ENCODE data around the gene BEND7.

The BEND7 gene

GRCh38 chr10:13520194-13520593 lies 8.6 kb downstream of the BEND7 start:
- TF ChIP-seq CTCF (IDR thresholded peaks at IDR 0.05; ENCODE audit: low read depth, low read length), result no peak

GRCh38 chr10:13518076-13518692 lies 10.6 kb downstream of the BEND7 start:
- TF ChIP-seq CTCF (IDR thresholded peaks at IDR 0.05; ENCODE audit: low read depth, low read length), result no peak; the same call in 1 of the 2 replicates
- no peak for DNase-seq (ENCODE audit: extremely low read depth, low read depth)

More at GRCh38 chr10:13520194-13520593, 8.6 kb downstream of the BEND7 start:
- no peak for DNase-seq (ENCODE audit: extremely low read depth, low read depth)

- DNase-seq (ENCODE audit: extremely low read depth, low read depth), result no peak
- no peak for TF ChIP-seq CTCF (IDR thresholded peaks at IDR 0.05; ENCODE audit: low read depth, low read length)
Measured at GRCh38 chr10:13517675-13518074, 11.1 kb downstream of the BEND7 start.

- no peak for TF ChIP-seq CTCF (IDR thresholded peaks at IDR 0.05; ENCODE audit: low read depth, low read length)
- no peak for DNase-seq (ENCODE audit: extremely low read depth, low read depth)
Measured at GRCh38 chr10:13516176-13516575, 12.6 kb downstream of the BEND7 start.

GRCh38 chr10:13515467-13515866 lies 13.3 kb downstream of the BEND7 start:
- no peak for DNase-seq (ENCODE audit: extremely low read depth, low read depth)
- no peak for TF ChIP-seq CTCF (IDR thresholded peaks at IDR 0.05; ENCODE audit: low read depth, low read length)

- no peak for DNase-seq (ENCODE audit: extremely low read depth, low read depth)
- TF ChIP-seq CTCF (IDR thresholded peaks at IDR 0.05; ENCODE audit: low read depth, low read length), result no peak
Measured at GRCh38 chr10:13514296-13514695, 14.5 kb downstream of the BEND7 start.

GRCh38 chr10:13512564-13512963 lies 16.2 kb downstream of the BEND7 start:
- no peak for DNase-seq (ENCODE audit: extremely low read depth, low read depth)

More at GRCh38 chr10:13512564-13512963, 16.2 kb downstream of the BEND7 start:
- TF ChIP-seq CTCF (IDR thresholded peaks at IDR 0.05; ENCODE audit: low read depth, low read length), result no peak

Data from AG09319 (cell line).